GM13976 (cell line): Measurements from ENCODE around the gene TSR2.

Experiments used
- DNase-seq: peaks from one replicate; pipeline ENCODE4 v3.0.0; 2012; ENCODE audit warnings: low spot score
- in situ Hi-C: fragments of 300-500 bp; cut with MboI; formaldehyde crosslinking; loops from one replicate; pipeline ENCODE4 v1.12.0; 2022; ENCODE audit warnings: low sequenced_read_pairs, mixed read lengths, inconsistent platforms; ENCODE audit not compliant: unreplicated experiment
- TF ChIP-seq, protein P1 (sequence below): IDR thresholded peaks from 2 replicates; pipeline ENCODE4 v1.5.1; 2012; ENCODE audit warnings: borderline replicate concordance, mild to moderate bottlenecking; ENCODE audit not compliant: insufficient read depth; ENCODE audit errors: extremely low read depth, missing control alignments, control extremely low read depth

Gene TSR2

DNA sequence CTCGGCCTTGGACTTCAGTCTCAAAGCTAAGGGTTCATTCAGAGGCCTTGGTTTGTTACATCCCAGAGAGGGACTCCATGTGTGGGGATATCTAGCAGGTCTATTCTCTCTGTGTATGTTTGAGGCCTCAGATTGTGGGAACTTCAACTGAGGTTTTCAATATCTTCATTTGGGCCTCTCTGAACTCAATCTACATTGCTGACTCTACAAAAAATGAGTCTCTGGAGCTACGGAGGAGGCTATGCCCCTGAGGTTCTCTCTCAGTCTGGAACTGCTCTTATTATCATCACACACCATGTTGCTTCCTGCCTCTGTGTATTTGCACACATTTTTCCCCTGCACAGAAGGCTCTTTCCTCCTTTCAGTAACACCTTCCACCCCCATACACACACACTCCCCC, 5.1 kb upstream of the TSR2 start:
- TF ChIP-seq, protein P1, sequence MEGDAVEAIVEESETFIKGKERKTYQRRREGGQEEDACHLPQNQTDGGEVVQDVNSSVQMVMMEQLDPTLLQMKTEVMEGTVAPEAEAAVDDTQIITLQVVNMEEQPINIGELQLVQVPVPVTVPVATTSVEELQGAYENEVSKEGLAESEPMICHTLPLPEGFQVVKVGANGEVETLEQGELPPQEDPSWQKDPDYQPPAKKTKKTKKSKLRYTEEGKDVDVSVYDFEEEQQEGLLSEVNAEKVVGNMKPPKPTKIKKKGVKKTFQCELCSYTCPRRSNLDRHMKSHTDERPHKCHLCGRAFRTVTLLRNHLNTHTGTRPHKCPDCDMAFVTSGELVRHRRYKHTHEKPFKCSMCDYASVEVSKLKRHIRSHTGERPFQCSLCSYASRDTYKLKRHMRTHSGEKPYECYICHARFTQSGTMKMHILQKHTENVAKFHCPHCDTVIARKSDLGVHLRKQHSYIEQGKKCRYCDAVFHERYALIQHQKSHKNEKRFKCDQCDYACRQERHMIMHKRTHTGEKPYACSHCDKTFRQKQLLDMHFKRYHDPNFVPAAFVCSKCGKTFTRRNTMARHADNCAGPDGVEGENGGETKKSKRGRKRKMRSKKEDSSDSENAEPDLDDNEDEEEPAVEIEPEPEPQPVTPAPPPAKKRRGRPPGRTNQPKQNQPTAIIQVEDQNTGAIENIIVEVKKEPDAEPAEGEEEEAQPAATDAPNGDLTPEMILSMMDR: no peak
- no peak for DNase-seq
- in situ Hi-C loops: no loop called here

- in situ Hi-C loops: no loop called here
- DNase-seq: no peak
- TF ChIP-seq, protein P1: no peak
Measured at GRCh38 chrX:54442790-54443189, 2.6 kb downstream of the TSR2 start.

- in situ Hi-C loops: no loop called here
- TF ChIP-seq, protein P1: no peak
- DNase-seq: no peak
Measured at GRCh38 chrX:54444752-54445151, 4.5 kb downstream of the TSR2 start.

GRCh38 chrX:54446084-54446483, 5.9 kb downstream of the TSR2 start:
- TF ChIP-seq, protein P1: no peak
- no peak for DNase-seq
- in situ Hi-C loops: no loop called here

DNA sequence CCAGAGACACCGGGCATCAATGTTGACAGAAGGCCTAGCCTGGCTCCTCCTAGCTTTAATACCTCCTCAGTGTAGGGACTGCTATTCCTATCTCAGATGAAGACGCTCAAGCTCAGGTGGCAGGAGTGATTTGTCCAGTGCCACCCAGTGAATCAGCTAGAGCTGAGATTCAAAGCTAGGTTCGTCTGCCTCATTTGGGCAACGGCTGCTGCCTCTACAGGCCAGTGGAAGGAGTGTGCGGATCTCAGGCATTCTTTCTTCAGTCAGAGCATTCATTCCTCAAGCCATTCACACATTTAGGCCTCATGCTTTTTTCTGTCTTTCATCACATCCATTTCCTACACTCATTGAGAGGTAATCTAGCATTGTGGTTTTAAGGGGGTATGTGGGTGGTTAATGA, 7.3 kb downstream of the TSR2 start:
- in situ Hi-C loops: no loop called here
- TF ChIP-seq, protein P1: no peak
- DNase-seq: no peak

GRCh38 chrX:54449929-54450328, 9.7 kb downstream of the TSR2 start:
- TF ChIP-seq, protein P1: no peak
- in situ Hi-C loops: no loop called here
- DNase-seq: no peak

DNA sequence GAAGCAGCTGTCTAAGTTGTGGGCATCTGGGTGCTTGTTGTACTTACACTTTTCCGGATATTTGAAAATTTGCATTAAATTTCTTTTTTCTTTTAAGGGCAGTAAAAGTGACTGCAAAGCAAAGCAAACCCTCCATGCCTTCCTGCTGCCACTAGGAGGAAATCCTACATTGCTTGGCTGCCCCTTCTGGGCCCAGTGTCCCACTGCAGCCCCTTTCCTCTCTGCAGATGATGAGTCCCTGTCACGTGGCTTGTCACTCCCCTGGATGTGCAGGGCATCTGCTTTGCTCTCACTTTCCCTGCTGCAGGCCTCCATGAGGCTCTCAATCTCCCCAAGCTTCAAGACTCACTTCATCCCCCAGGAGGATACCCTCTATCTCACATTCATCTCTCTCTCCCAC, 12.7 kb downstream of the TSR2 start:
- TF ChIP-seq, protein P1: no peak
- in situ Hi-C loops: no loop called here
- no peak for DNase-seq
